ENCODE measurements around the gene SLC35D2.
A peak's percentile ranks its signal among the peaks of the same experiment; 100 is the strongest.
"Not testable (repeated sequence)": the region's sequence is repeated elsewhere in the genome, so short reads cannot be mapped to it uniquely, and the experiment has no call there.

Gene SLC35D2

DNA sequence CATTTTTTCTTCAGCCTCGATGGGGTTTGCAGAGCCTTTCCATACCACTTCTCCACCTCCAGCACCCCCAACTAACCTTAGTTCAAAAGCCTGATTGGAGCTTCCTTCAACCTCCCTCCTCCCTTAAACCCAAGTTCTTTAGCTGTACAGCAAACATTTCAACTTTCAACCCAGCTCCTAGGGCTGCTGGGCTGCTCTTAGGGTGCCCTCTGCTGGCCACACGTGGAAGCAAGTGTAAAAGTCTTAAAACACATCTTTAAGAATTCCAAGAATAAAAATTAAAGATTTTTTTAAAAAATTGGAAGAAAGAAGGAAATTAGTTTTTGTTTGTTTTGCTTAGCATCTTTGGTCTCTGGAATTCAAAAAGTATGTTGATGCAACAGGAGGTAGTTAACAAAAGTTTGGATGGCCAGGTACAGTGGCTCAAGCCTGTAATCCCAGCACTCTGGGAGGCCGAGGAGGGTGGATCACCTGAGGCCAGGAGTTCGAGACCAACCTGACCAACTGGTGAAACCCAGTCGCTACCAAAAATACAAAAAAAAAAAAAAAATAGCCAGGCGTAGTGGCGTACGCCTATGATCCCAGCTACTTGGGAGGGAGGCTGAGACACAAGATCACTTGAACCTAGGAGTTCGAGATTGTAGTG is 66.1 kb downstream of the SLC35D2 start:
- DNase-seq (ENCODE audit: low spot score), result peak; percentile 37

DNA sequence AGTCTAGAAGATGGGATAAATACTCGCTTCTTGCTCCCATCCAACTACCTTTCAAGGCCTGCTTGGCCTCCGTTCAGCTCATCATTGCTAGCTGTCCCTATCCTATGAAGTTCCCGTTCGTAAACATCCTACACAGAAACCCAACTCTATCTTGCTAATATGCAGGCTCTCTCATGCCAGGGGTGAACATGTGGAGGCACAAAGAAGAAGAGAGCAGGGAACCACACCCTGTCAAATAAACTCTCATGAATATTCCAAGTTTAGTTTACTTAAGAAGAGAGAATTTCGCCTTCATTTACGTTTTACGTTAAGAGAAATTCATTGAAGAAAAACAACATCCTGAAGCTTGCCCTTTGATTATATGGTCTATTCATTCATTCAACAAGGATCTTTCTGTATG is 73.7 kb downstream of the SLC35D2 start:
- DNase-seq (ENCODE audit: low spot score), result no peak

DNA sequence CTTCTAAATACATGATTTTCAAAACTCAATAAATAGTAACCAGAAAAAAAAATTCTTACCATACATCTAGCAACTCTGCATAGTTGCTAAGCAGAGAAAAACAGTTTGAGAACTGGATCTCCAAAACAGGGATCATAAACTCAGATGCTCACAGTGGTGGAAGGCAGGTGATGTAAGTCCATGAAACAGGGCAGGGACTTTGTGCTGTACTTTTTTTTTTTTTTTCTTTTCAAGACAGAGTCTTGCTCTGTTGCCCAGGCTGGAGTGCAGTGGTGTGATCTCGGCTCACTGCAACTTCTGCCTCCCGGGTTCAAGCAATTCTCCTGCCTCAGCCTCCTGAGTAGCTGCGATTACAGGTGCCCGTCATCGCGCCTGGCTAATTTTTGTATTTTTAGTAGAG is 76.6 kb downstream of the SLC35D2 start:
- not testable (repeated sequence) for DNase-seq (ENCODE audit: low spot score)

DNA sequence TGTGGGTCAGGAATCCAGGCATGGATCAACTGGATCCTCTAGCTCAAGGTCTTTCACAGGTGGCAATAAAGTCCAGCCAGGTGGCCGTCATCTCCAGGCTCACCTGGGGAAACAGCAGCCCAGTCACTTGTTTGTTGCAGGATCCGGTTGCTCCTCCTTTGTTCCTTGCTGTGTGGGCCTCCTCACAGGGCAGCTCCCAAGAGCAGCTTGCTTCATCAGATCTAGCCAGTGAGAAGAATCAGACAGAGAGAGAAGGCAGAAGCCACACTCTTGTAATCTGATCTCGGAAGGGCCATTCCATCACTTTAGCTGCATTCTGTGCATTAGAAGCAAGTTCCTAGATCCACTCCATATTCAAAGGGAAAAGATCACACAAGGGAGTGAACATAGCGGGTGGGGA is 78.3 kb downstream of the SLC35D2 start:
- no peak for DNase-seq (ENCODE audit: low spot score)

DNA sequence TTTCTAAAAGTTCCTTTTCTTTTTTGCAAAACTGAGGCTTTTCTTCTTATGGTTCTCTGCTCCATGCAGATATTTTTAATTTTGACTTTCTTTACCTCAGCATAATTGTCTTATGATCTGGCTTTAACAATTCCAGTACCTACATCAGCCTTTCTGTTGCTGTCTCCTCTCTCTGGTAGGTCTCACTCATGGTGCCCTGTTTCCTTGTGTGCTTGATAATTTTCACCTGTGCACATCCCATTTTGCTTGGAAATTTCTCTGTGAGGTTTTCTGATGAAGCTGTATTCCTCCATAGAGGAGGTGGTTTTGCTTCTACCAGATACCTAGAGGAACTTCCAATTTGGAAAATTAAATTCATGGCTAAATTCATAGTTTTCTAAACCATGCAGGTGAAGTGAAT is 79.3 kb downstream of the SLC35D2 start:
- no peak for DNase-seq (ENCODE audit: low spot score)

DNA sequence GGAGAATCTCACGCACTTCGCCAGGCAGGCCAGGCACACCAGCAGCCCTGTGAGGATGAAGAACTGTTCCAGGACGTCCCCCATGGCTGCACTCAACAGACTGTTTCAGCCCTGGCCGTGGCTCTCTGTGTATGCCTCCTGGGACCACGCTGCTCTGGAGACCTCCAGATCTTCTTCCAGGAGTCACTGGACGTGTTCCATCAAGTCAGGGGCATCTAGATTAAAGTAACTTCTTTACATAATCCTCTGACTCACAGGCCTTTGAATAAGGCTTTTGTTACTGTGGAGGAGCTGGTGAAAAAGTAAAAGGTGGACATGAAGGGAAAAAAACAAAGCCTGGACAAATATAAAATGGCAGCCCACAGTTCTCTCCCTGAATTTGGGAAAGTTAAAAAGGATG is 81.5 kb downstream of the SLC35D2 start, which contains the start of gene HSD17B3:
Gene HSD17B3 (minus strand): TSS at position 156 of the 400 bp plus-strand sequence. CDS start 72 bp downstream, at position 84.
- no peak for DNase-seq (ENCODE audit: low spot score)

DNA sequence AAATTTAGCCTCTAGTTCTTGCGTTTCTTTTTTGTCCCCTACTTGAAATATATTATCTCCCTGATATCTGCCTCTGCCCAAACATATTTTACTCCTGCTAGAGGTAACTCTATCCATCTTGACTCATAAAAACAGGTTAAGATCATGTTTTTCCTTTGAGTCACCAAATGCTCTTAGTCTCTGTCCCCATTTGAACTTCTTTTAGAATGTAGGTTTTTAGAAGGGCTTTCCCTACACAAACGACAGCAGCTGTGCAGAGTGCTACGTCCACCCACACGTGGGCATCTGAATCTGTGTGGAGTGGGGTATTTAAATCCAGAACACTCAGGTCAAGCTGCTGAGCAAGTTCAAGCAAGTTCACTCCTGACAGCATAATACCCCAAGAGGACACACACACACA is 83.7 kb downstream of the SLC35D2 start:
- DNase-seq (ENCODE audit: low spot score), result no peak

DNA sequence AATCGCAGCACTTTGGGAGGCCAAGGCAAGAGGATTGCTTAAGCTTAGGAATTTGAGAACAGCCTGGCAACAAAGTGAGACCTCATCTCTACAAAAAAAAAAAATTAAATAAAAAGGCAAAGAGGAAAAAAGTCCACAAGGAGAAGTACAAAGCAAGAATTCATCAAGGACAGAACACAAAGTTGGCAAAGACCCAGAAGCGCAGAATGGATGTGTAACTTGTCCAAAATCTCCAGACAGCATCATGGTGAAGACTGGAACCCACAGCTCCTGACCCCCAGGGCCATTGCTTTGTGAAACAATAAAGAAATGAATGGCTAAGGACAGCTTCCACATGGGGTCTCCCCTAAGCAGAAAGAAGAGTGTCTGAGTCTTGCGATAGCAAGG is 89.4 kb downstream of the SLC35D2 start:
- DNase-seq (ENCODE audit: low spot score), result no peak

DNA sequence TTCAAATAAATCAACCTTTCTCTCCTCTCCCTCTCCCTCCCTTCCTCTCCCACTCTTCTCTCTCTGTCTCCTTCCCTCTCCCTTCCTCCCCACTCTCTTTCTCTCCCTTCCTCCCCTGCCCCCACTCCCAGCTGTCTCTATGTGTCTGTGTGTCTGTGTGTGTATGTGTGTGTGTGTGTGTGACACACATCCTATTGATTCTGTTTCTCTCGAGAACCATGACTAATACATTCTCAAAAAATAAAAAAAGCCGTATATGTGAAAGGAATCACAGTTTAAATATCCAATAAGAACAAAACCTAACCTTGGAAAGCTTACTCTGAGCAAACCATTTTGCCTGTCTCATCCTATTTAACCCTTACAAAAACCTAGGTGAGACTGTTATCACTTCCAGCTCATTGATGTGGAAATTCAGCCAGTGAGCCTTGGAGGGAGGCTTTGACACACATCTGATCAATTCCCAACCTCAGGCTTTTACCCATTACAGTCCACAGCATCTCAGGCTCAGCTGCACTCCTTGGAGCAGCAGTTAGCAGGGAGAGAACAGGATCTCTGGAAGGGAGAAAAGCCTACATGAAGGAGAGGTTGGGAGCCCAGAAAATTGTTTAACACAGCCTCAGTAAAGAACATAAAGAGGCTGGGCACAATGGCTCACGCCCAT is 89.9 kb downstream of the SLC35D2 start:
- DNase-seq (ENCODE audit: low spot score), result no peak

DNA sequence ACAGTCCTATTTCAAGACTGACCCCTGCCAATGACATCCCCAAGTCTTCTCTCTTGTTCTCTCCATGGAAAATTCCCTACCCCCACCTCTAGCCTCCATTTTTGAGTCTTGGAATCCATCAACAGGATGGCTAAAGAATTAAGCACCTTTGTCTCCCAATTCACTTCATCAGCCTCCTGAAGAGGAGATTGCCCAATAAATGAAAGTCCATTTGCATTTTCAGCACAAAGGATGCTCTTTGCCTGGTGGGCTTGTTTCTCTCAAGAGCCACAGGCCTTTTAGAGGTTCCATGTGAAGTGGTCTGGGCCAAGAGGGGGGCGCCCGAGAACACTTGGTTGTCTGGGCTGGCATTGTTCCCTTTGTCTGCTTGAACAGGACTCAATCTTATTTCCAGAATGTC is 94.1 kb downstream of the SLC35D2 start:
- no peak for DNase-seq (ENCODE audit: low spot score)

DNA sequence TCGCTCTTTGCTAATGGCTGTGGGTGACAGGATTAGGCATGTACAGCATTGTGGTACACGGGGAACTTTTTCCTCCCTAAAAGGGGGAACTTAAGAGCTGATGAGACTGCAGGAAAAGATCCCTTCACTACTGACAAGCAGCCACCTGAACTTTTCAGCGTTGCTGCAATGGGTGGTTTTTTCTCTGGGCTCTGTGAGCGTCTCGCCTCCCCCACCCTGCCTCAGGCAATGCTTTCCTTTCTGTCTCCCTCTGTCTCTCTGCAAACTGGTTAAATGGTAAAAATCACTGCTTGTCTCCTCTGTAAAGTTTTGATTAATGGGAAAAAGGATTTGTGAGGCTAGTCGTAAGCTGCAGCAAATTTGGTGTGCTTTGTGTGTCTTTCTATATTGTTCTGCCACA is 101.9 kb downstream of the SLC35D2 start:
- DNase-seq (ENCODE audit: low spot score), result no peak

DNA sequence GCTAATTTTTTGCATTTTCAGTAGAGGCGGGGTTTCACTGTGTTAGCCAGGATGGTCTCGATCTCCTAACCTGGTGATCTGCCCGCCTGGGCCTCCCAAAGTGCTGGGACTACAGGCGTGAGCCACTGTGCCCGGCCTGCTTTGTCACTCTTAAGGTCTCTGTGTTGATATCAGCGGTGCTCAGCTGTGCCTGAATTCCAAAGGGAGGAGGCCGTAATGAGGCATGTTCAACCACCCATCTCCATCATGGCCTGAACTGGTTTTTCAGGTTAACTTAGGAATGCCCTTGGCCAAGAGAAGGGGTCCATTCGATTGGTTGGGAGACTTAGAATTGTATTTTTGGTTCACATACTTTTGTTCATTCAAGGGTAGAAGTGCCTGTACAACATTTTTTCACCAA is 103.6 kb downstream of the SLC35D2 start:
- DNase-seq (ENCODE audit: low spot score), result no peak

DNA sequence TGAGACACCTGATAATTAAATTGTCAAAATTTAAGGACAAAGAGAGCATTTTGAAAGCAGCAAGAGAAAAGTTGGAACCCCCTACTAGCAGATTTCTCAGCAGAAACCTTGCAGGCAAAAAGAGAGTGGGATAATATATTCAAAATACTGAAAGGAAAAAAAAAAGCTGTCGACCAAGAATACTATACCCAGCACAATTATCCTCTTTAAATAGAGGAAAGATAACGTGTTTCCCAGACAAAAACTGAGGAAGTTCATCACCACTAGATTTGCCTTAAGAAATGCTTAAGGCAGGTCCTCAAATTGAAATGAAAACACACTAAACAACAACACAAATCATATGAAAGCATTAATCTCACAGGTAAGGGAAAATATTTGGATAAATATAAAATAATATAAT is 108.6 kb downstream of the SLC35D2 start:
- no peak for DNase-seq (ENCODE audit: low spot score)

Measured in SK-N-DZ (cell line).